HG02981 (cell line): ENCODE measurements around the gene SYTL3.

Source experiments
- ATAC-seq: cut with Tn5 transposase; IDR thresholded peaks from one replicate; pipeline ENCODE4 v1.9.1; 2021; ENCODE audit warnings: mild to moderate bottlenecking, moderate library complexity; ENCODE audit not compliant: unreplicated experiment

SYTL3 gene

GRCh38 chr6:158756977-158757752, 107.3 kb downstream of the SYTL3 start:
- ATAC-seq: no peak

- ATAC-seq: no peak
Measured at GRCh38 chr6:158757753-158758090, 107.9 kb downstream of the SYTL3 start.

GRCh38 chr6:158758451-158758860, 108.6 kb downstream of the SYTL3 start:
- no peak for ATAC-seq

GRCh38 chr6:158758941-158759479, 109.2 kb downstream of the SYTL3 start:
- ATAC-seq: no peak

- ATAC-seq: no peak
Measured at GRCh38 chr6:158759966-158760617, 110.2 kb downstream of the SYTL3 start.

GRCh38 chr6:158760618-158761250, 110.9 kb downstream of the SYTL3 start:
- ATAC-seq: no peak

GRCh38 chr6:158761746-158762145, 111.9 kb downstream of the SYTL3 start:
- no peak for ATAC-seq

- no peak for ATAC-seq
Measured at GRCh38 chr6:158762787-158763433, 113.1 kb downstream of the SYTL3 start.

GRCh38 chr6:158763434-158764182, 113.8 kb downstream of the SYTL3 start:
- no peak for ATAC-seq

- ATAC-seq: no peak
Measured at GRCh38 chr6:158764183-158764849, 114.5 kb downstream of the SYTL3 start.

- ATAC-seq: no peak
Measured at GRCh38 chr6:158764926-158765325, 115.1 kb downstream of the SYTL3 start.

- no peak for ATAC-seq
Measured at GRCh38 chr6:158765499-158766068, 115.7 kb downstream of the SYTL3 start.

GRCh38 chr6:158766621-158767455, 117.0 kb downstream of the SYTL3 start:
- ATAC-seq: no peak

- no peak for ATAC-seq
Measured at GRCh38 chr6:158767709-158768108, 117.9 kb downstream of the SYTL3 start.

GRCh38 chr6:158768436-158768835, 118.6 kb downstream of the SYTL3 start:
- ATAC-seq: no peak

GRCh38 chr6:158769234-158769770, 119.4 kb downstream of the SYTL3 start:
- no peak for ATAC-seq

- no peak for ATAC-seq
Measured at GRCh38 chr6:158769771-158770432, 120.0 kb downstream of the SYTL3 start.
